NK-92 (cell line): ENCODE measurements around the gene RCBTB2.

ENCODE experiments used
- DNase-seq: peaks from one replicate; lab custom pipeline; 2025; ENCODE audit not compliant: unreplicated experiment; lab: John Stamatoyannopoulos, UW

Gene RCBTB2

GRCh38 chr13:48564056-48564455, 31.2 kb upstream of the RCBTB2 start:
- no peak for DNase-seq

GRCh38 chr13:48563626-48564025, 30.7 kb upstream of the RCBTB2 start:
- no peak for DNase-seq

GRCh38 chr13:48562296-48563066, 29.6 kb upstream of the RCBTB2 start:
- DNase-seq: no peak

GRCh38 chr13:48561466-48562235, 28.8 kb upstream of the RCBTB2 start:
- no peak for DNase-seq

- no peak for DNase-seq
Observed at GRCh38 chr13:48560657-48561337, 27.9 kb upstream of the RCBTB2 start.

- no peak for DNase-seq
Observed at GRCh38 chr13:48559638-48560320, 26.9 kb upstream of the RCBTB2 start.

- no peak for DNase-seq
Observed at GRCh38 chr13:48556817-48557216, 23.9 kb upstream of the RCBTB2 start.

GRCh38 chr13:48555441-48555840, 22.6 kb upstream of the RCBTB2 start:
- no peak for DNase-seq

GRCh38 chr13:48551329-48551728, 18.4 kb upstream of the RCBTB2 start:
- DNase-seq: no peak

- no peak for DNase-seq
Observed at GRCh38 chr13:48549658-48550057, 16.8 kb upstream of the RCBTB2 start.

GRCh38 chr13:48547663-48548092, 14.8 kb upstream of the RCBTB2 start:
- no peak for DNase-seq

GRCh38 chr13:48545608-48546007, 12.7 kb upstream of the RCBTB2 start:
- no peak for DNase-seq

GRCh38 chr13:48542581-48543341, 9.9 kb upstream of the RCBTB2 start:
- DNase-seq: no peak

- DNase-seq: no peak
Observed at GRCh38 chr13:48542138-48542537, 9.3 kb upstream of the RCBTB2 start.

- DNase-seq: no peak
Observed at GRCh38 chr13:48539550-48539949, 6.7 kb upstream of the RCBTB2 start.

- no peak for DNase-seq
Observed at GRCh38 chr13:48536621-48537250, 3.9 kb upstream of the RCBTB2 start.

- no peak for DNase-seq
Observed at GRCh38 chr13:48535766-48536165, 2.9 kb upstream of the RCBTB2 start.

- DNase-seq: no peak
Observed at GRCh38 chr13:48534911-48535501, 2.1 kb upstream of the RCBTB2 start.

GRCh38 chr13:48533961-48534600, 1.2 kb upstream of the RCBTB2 start:
- no peak for DNase-seq
